Loucy (cell line): ENCODE results near the gene PARD3B.

ENCODE experiments used
- EZH2phosphoT487 ChIP-seq: fragments of 200-600 bp; IDR thresholded peaks from 2 replicates; pipeline ENCODE4 v1.6.1; 2018; ENCODE audit warnings: antibody characterized with exemption, mild to moderate bottlenecking, moderate library complexity, borderline replicate concordance
- TF ChIP-seq, protein P1 (sequence below): fragments of 200-600 bp; sonication (generic); conservative IDR thresholded peaks from 2 replicates; pipeline ENCODE4 v1.5.1; 2014; ENCODE audit warnings: mild to moderate bottlenecking, antibody characterized with exemption, low read length

GRCh38 chr2:204982303-204982702 is 437.0 kb downstream of the PARD3B start:
- TF ChIP-seq, protein P1, sequence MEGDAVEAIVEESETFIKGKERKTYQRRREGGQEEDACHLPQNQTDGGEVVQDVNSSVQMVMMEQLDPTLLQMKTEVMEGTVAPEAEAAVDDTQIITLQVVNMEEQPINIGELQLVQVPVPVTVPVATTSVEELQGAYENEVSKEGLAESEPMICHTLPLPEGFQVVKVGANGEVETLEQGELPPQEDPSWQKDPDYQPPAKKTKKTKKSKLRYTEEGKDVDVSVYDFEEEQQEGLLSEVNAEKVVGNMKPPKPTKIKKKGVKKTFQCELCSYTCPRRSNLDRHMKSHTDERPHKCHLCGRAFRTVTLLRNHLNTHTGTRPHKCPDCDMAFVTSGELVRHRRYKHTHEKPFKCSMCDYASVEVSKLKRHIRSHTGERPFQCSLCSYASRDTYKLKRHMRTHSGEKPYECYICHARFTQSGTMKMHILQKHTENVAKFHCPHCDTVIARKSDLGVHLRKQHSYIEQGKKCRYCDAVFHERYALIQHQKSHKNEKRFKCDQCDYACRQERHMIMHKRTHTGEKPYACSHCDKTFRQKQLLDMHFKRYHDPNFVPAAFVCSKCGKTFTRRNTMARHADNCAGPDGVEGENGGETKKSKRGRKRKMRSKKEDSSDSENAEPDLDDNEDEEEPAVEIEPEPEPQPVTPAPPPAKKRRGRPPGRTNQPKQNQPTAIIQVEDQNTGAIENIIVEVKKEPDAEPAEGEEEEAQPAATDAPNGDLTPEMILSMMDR, result no peak
- no peak for TF ChIP-seq EZH2phosphoT487
